Stomach (tissue), 4 donors: ENCODE measurements around the gene PLXNB2.

Source experiments
- EP300 ChIP-seq: sonication (generic); formaldehyde crosslinking; IDR thresholded peaks from one replicate; pipeline ENCODE4 v1.6.1; 2017; ENCODE audit warnings: antibody characterized with exemption
- POLR2A ChIP-seq, 4 donors: fragments of 450-650 bp; IDR thresholded peaks; one replicate each; pipeline ENCODE4 v1.6.1; 2016; ENCODE audit warnings: antibody characterized with exemption in 4 of 4, control low read depth in 2 of 4, mild to moderate bottlenecking in 1 of 4, moderate library complexity in 1 of 4
- TF ChIP-seq, protein P1 (sequence below), 7 experiments: fragments of 450-650 bp in 4 of 7; fragments of 200-600 bp in 3 of 7; sonication (generic) in 3 of 7; IDR thresholded peaks; one replicate each; pipeline ENCODE4 v1.5.1; 2016 to 2019; ENCODE audit warnings: antibody characterized with exemption in 7 of 7, control low read depth in 2 of 7, mild to moderate bottlenecking in 1 of 7

DNA sequence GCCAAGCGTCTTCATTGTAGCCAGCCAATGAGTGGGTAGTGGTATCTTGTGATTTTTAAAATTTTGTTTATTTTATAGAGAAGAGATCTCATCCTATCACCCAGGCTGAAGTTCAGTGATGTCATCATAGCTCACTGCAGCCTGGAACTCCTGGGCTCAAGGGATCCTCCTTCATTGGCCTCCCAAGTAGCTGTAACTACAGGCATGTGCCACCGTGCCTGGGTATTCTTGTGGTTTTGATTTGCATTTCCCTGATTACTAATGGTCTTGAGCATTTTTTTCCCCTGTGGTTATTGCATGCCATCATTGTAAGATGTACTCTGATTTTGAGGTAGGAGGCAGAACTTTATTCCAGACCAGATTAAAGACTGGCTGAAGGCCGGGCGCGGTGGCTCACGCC is 21.8 kb upstream of the PLXNB2 start:
- no peak for TF ChIP-seq POLR2A (IDR thresholded peaks at IDR 0.05)
- TF ChIP-seq, protein P1, sequence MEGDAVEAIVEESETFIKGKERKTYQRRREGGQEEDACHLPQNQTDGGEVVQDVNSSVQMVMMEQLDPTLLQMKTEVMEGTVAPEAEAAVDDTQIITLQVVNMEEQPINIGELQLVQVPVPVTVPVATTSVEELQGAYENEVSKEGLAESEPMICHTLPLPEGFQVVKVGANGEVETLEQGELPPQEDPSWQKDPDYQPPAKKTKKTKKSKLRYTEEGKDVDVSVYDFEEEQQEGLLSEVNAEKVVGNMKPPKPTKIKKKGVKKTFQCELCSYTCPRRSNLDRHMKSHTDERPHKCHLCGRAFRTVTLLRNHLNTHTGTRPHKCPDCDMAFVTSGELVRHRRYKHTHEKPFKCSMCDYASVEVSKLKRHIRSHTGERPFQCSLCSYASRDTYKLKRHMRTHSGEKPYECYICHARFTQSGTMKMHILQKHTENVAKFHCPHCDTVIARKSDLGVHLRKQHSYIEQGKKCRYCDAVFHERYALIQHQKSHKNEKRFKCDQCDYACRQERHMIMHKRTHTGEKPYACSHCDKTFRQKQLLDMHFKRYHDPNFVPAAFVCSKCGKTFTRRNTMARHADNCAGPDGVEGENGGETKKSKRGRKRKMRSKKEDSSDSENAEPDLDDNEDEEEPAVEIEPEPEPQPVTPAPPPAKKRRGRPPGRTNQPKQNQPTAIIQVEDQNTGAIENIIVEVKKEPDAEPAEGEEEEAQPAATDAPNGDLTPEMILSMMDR (IDR thresholded peaks at IDR 0.05) = no peak
- TF ChIP-seq EP300 = no peak
